ENCODE measurements around the gene ADGRB3. TPM values are rescaled to one million over a fixed set of nuclear protein-coding genes. Genes with fewer than 3 reads are reported as not detected.

ADGRB3 gene
- total RNA-seq, 1 experiment from 2014 or later, result 0.24 TPM

GRCh38 chr6:69311888-69312287 lies 676.8 kb downstream of the ADGRB3 start:
- no peak for DNase-seq (ENCODE audit: low read depth)

DNA sequence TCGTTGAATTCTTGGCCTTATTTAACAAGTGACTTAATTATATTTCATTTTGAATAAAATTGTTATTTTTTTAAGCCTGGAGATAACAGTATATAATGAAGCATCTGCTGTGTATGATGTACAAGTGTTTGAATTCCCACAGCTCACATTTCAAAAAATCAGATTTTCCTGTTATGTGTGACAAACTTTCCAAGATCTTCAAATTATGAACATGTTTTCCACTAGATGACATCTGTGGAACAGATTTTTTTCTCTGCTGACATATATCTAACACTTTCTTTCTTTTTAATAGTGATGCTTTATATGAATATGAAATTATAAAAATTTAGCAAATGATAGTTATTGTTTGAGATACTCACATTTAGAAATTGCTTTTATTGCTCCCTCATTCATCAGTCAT lies 678.9 kb downstream of the ADGRB3 start:
- no peak for DNase-seq (ENCODE audit: low read depth)

DNA sequence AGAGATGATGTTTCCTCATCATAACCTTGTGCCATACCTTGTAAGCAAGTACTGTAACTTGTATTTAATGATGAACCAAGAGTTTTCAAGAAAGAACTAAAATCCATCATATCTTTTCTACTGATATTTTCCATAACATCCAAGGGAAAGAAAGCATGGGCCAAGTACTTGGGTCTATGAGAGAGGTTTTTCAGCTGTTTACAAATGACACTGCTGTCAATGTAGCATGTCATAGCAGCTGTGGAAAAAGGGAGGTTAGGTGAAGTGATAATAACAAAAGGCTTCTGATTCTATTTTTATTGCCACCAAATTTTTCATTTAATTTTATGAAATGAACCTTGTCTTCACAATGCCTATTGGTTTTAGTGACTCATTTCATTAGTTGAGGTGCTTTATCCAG lies 679.4 kb downstream of the ADGRB3 start:
- DNase-seq (ENCODE audit: low read depth), result no peak

DNA sequence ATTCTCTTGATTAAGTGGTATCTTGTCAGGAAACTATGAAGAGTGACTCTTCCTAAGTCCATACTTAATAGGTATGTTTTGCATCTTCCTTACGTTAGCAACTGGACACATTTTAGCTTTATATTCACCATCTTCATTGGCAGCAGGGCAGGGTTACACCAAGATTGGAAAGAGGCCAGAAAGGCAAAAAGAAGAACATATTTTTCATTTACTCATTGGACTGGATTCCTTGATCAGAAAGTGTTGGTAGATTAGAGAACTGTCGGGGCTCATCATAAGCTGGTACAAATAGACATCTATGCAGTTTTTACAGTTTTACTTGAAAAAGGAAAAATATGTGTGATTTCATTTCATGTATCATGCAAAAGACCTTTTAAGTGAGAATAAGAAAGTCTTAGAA lies 696.8 kb downstream of the ADGRB3 start:
- no peak for DNase-seq (ENCODE audit: low read depth)

DNA sequence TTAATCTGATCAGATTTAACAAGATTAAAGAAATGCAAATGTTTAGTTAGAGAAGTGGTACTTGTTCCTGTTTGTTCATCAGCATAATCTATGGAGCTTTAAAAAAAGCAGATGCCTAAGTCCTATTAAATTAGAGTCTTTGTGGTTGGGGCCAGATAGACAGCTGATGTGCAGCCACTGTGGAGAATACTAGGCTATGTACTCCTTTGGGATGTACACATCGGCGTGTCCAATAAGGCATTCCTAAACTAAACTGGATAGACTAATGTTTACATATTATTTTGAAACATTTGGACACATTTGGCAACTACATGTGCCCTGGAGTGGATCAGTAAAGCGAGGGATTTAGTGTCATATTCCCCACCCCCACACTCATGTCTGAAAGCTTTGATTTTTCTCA lies 702.2 kb downstream of the ADGRB3 start:
- DNase-seq (ENCODE audit: low read depth), result no peak

DNA sequence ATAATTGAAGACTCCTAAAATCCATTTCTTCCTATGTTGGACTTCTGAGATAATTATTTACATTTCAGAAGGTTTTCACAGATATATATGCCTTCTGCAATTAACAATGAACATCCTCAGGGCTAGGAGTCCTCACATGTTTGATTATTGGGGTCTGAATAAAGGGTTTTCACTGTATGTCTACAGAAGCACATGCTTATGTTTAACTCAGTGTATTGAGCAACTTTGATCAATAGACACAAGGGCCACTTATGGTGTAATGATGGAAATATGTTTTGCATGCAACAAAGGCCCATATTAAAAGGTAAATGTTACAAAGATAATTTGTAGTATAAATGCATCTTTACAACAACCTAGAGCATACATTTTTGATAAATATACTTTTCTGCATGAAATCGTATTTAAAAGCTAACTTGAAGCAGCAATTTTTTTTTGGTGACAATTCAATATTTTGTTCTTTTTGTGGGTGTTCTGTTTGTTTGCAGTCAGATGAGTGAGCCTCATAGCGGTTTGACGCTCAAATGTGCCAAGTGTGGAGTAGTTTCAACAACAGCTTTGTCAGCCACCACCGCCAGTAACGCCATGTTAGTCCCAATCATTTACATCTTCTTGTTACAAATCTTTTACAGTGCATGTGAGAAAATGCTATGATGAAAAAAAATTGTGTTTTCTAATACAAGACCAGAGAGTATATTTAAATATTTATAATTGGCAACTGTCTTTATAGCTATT lies 703.5 kb downstream of the ADGRB3 start:
- no peak for DNase-seq (ENCODE audit: low read depth)

GRCh38 chr6:69339163-69339550 lies 704.1 kb downstream of the ADGRB3 start:
- no peak for DNase-seq (ENCODE audit: low read depth)

GRCh38 chr6:69340196-69340595 lies 705.1 kb downstream of the ADGRB3 start:
- DNase-seq (ENCODE audit: low read depth), result no peak

DNA sequence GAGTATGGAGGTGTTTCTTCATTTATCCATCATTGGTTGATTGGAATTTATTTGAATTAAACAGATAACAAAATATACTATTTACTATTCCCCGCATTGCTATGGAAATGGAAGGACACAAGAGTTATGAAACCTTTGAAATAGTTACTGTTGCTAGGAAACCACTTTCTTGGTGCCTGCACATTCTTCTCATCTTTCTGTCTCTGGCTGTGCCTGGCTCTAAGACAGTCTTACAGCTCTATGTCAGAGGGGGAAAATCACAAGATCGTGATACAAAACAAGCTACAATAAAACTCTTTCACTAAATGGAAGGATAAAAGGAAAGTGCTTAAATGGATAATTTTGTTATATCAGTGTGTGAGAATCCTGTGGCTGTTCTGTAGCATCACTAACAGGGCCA lies 708.8 kb downstream of the ADGRB3 start:
- DNase-seq (ENCODE audit: low read depth), result no peak

GRCh38 chr6:69349771-69350170 lies 714.7 kb downstream of the ADGRB3 start:
- no peak for DNase-seq (ENCODE audit: low read depth)

- DNase-seq (ENCODE audit: low read depth), result no peak
Measured at GRCh38 chr6:69362209-69362608, 727.1 kb downstream of the ADGRB3 start.

DNA sequence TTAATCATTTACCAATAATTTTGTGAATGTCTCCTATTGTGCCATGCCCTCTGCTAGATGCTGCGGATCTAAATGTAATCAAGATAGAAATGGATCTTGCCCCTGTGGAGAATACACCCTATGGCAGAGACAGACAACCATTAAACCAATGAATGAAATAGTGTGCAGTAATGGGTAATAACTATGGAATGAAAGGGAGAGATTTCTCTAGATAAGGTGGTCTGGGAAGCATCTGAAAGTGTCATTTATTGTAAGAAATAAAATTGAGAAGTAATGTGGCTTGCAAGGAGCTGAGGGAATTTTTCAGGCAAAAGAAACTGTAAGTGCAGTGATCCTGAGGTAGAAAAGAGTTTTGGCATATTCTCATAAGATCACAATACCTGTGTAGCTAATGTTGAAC lies 731.7 kb downstream of the ADGRB3 start:
- DNase-seq (ENCODE audit: low read depth), result no peak

DNA sequence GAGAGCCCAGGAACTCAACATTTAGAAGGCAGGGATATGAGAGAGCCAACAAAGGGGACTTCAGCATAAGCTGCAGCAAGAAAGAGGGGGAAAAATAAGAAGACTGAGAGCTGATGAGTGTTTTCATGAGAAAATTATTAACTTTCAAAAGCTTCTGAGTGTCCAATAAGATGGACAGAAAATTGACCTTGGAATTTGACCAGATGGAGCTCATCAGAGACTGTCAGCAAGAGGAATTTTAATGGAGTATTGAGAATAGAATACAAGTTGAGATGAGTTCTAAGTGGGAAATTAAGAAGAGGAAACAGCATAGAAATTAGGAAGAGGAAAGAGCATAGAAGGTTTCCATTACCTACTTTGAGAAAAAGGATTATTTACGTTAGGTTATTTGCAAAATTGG lies 733.5 kb downstream of the ADGRB3 start:
- no peak for DNase-seq (ENCODE audit: low read depth)

DNA sequence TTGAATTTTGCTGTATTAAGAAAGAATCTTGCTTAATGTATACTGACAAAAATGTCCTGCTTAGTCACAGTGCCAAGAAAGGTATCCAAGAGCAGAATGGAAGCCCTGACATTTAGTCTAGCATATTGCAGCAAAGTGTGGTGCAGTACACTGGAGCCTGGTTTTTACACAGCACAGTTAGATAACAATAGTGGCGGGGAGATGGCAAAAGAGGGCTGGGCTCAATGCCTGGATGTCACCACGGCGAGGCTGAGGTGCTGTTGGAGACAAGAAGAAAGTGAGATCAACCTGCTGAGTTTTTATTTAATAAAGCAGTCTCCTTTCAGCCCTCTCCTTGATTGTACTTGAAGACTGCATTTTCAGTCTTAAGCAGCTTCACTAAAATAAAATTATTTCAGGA lies 735.7 kb downstream of the ADGRB3 start:
- no peak for DNase-seq (ENCODE audit: low read depth)

GRCh38 chr6:69378326-69378725 lies 743.2 kb downstream of the ADGRB3 start:
- no peak for DNase-seq (ENCODE audit: low read depth)

GRCh38 chr6:69379518-69379917 lies 744.4 kb downstream of the ADGRB3 start:
- DNase-seq (ENCODE audit: low read depth), result no peak

- DNase-seq (ENCODE audit: low read depth), result no peak
Measured at GRCh38 chr6:69383627-69384026, 748.5 kb downstream of the ADGRB3 start.

GRCh38 chr6:69386426-69386825 lies 751.3 kb downstream of the ADGRB3 start:
- no peak for DNase-seq (ENCODE audit: low read depth)

DNA sequence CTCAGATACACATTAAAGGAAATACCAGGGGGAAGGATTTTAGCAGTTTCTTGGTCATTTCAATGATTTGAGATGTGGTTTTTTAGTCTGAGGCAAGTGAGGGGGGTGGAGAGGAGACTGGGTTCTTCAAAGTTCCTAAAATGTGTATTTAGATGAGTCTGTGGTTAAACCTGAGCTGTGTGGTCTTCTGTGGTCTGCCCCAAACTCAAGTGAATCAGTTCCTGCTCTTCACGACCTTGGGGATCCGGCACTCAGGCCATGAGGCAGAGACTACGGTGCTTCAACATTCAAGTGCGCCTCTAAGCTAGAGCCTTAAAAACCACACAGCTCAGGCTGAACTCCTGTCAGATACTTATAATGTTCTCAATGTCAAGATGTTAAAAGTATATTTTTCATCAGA lies 755.0 kb downstream of the ADGRB3 start:
- DNase-seq (ENCODE audit: low read depth), result peak; percentile 3

- DNase-seq (ENCODE audit: low read depth), result peak; percentile 3
Measured at GRCh38 chr6:69391106-69391505, 756.0 kb downstream of the ADGRB3 start.

GRCh38 chr6:69392745-69393144 lies 757.7 kb downstream of the ADGRB3 start:
- no peak for DNase-seq (ENCODE audit: low read depth)

DNA sequence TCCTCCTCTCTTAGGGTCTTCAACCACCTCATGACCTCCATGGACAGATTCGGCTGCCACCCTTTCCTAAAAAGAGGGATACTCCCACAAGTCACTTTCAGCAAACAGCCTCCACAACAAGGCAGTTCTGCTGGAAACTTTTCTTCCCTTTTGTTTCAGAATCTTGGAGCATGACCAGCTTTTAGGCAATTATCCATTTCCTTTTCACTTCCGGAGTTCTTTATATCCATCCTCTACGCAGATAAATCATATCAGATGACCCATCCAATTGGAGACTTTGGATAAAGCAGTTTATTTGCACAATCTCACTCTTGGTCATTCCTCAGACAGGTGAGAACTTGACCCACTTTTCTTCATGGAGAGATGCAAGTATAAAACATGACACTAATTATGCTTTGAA lies 763.2 kb downstream of the ADGRB3 start:
- no peak for DNase-seq (ENCODE audit: low read depth)

GRCh38 chr6:69398729-69399128 lies 763.6 kb downstream of the ADGRB3 start:
- DNase-seq (ENCODE audit: low read depth), result no peak

- DNase-seq (ENCODE audit: low read depth), result peak; percentile 17
Measured at GRCh38 chr6:69408886-69409285, 773.8 kb downstream of the ADGRB3 start.
